HepG2 (cell line): ENCODE data around the gene SUN5. TPM values are rescaled to one million over a fixed set of nuclear protein-coding genes. Genes with fewer than 3 reads are reported as not detected.

Source experiments
- AGO1 ChIP-seq: fragments of 200-400 bp; formaldehyde crosslinking; IDR thresholded peaks from 2 replicates; pipeline ENCODE4 v1.6.1; 2017; ENCODE audit warnings: mild to moderate bottlenecking, low read depth, low read length, moderate library complexity; ENCODE audit not compliant: poor library complexity, severe bottlenecking
- DMTF1 ChIP-seq: sonication (generic); formaldehyde crosslinking; IDR thresholded peaks from 2 replicates; pipeline ENCODE4 v1.4.0; 2020; ENCODE audit warnings: mild to moderate bottlenecking, missing genetic modification reagents
- LRRFIP1 ChIP-seq: sonication (generic); formaldehyde crosslinking; conservative IDR thresholded peaks from 2 replicates; pipeline ENCODE4 v1.4.0; 2020; ENCODE audit warnings: missing genetic modification reagents
- MLXIP ChIP-seq: sonication (generic); formaldehyde crosslinking; IDR thresholded peaks from 2 replicates; pipeline ENCODE4 v1.9.0; 2021; ENCODE audit warnings: missing genetic modification reagents, borderline replicate concordance
- NFKB2 ChIP-seq: sonication (generic); formaldehyde crosslinking; IDR thresholded peaks from 2 replicates; pipeline ENCODE4 v1.4.0; 2020; ENCODE audit warnings: missing genetic modification reagents, borderline replicate concordance
- NR1H2 ChIP-seq: sonication (generic); formaldehyde crosslinking; IDR thresholded peaks from 2 replicates; pipeline ENCODE4 v1.8.1; 2022; ENCODE audit warnings: low read depth, missing genetic modification reagents, borderline replicate concordance
- PBX3 ChIP-seq: sonication (generic); formaldehyde crosslinking; IDR thresholded peaks from 2 replicates; pipeline ENCODE4 v1.8.1; 2023; ENCODE audit warnings: missing genetic modification reagents, inconsistent platforms, borderline replicate concordance
- POLR2A ChIP-seq, 2 experiments: IDR thresholded peaks; 2 replicates each; pipeline ENCODE4 v1.6.1; 2011; ENCODE audit warnings: low read depth in 2 of 2, low read length in 2 of 2, mild to moderate bottlenecking in 1 of 2, moderate library complexity in 1 of 2; ENCODE audit not compliant: insufficient read depth in 1 of 2
- RNF2 ChIP-seq: fragments of 450-650 bp; conservative IDR thresholded peaks from 2 replicates; pipeline ENCODE4 v1.6.1; 2016; ENCODE audit warnings: low read depth
- SALL2 ChIP-seq: sonication (generic); formaldehyde crosslinking; IDR thresholded peaks from 2 replicates; pipeline ENCODE4 v1.8.1; 2023; ENCODE audit warnings: mild to moderate bottlenecking, missing genetic modification reagents, inconsistent platforms
- SAP130 ChIP-seq: IDR thresholded peaks from 2 replicates; pipeline ENCODE4 v1.6.1; 2016; ENCODE audit warnings: low read depth
- SRSF1 ChIP-seq: fragments of 200-400 bp; formaldehyde crosslinking; optimal IDR thresholded peaks from 2 replicates; pipeline ENCODE3; 2017; ENCODE audit warnings: mild to moderate bottlenecking, low read depth, low read length, moderate library complexity
- U2AF1 ChIP-seq: fragments of 200-400 bp; formaldehyde crosslinking; optimal IDR thresholded peaks from 2 replicates; pipeline ENCODE3; 2017; ENCODE audit warnings: mild to moderate bottlenecking, low read depth, low read length
- ZNF101 ChIP-seq: sonication (generic); formaldehyde crosslinking; IDR thresholded peaks from 2 replicates; pipeline ENCODE4 v1.4.0; 2020; ENCODE audit warnings: mild to moderate bottlenecking, low read depth, missing genetic modification reagents, borderline replicate concordance
- ZNF232 ChIP-seq: sonication (generic); formaldehyde crosslinking; IDR thresholded peaks from 2 replicates; pipeline ENCODE4 v1.4.0; 2020; ENCODE audit warnings: missing genetic modification reagents, borderline replicate concordance
- ZNF335 ChIP-seq: sonication (generic); formaldehyde crosslinking; IDR thresholded peaks from 2 replicates; pipeline ENCODE4 v1.4.0; 2020; ENCODE audit warnings: missing genetic modification reagents
- ZNF784 ChIP-seq: sonication (generic); formaldehyde crosslinking; IDR thresholded peaks from 2 replicates; pipeline ENCODE4 v1.5.1; 2020; ENCODE audit warnings: missing genetic modification reagents, mild to moderate bottlenecking, borderline replicate concordance
- polyA plus RNA-seq, 8 experiments: library from polyadenylated mRNA; depleted of rRNA in 3 of 8; stranded (reverse) in 7 of 8; unstranded in 1 of 8; fragments of >200 nt; fragmentation: Illumina TruSeq in 4 of 8; extraction: Trizol in 4 of 8; gene quantifications; 2 replicates each; pipeline versions ENCODE4 v1.2.1 to v1.2.3, GENCODE V29; 2011 to 2016; ENCODE audit warnings: low read depth in 4 of 8, missing spikeins in 1 of 8, mixed read lengths in 1 of 8; ENCODE audit not compliant: insufficient read depth in 1 of 8
- total RNA-seq, 5 experiments: library from RNA; depleted of rRNA; stranded (reverse); fragments of >200 nt; fragmentation: Illumina TruSeq; extraction: Trizol; gene quantifications; 2 replicates each; pipeline ENCODE4 v1.2.3, GENCODE V29; 2016; ENCODE audit warnings: low read depth in 1 of 5

Gene SUN5
- total and polyA plus RNA-seq, 2 of the 13 experiments (the other 11 are each of a cell fraction or from before 2014, with no cell fraction given) = not detected

- no peak for TF ChIP-seq DMTF1 (CRISPR knock-in tag)
- TF ChIP-seq SRSF1 = peak; percentile 33
- no peak for TF ChIP-seq MLXIP (CRISPR knock-in tag)
- TF ChIP-seq ZNF101 (CRISPR knock-in tag) = no peak
- no peak for TF ChIP-seq ZNF784 (CRISPR knock-in tag)
- peak; percentile 42 to 44 for TF ChIP-seq POLR2A (IDR thresholded peaks at IDR 0.05; ENCODE audit: insufficient read depth in 1 of 2, low read depth in 2 of 2, low read length in 2 of 2)
- TF ChIP-seq SAP130 (CRISPR knock-in tag) = no peak
- TF ChIP-seq SALL2 (CRISPR knock-in tag) = no peak
- TF ChIP-seq NR1H2 (CRISPR knock-in tag) = peak; percentile 65; the same call in 1 of the 2 replicates
- TF ChIP-seq ZNF335 = no peak
- TF ChIP-seq PBX3 (CRISPR knock-in tag) = no peak
- TF ChIP-seq LRRFIP1 (CRISPR knock-in tag) = no peak
- no peak for TF ChIP-seq RNF2
- TF ChIP-seq AGO1 = peak; percentile 100
- no peak for TF ChIP-seq NFKB2 (CRISPR knock-in tag)
- TF ChIP-seq U2AF1 = peak; percentile 15
- TF ChIP-seq ZNF232 (CRISPR knock-in tag) = 0 out of 2 replicates have a peak, but pooled peaks have one; percentile 58
Observed at GRCh38 chr20:33027769-33028751, 23.8 kb upstream of the SUN5 start (continued).
